GM21360 (cell line): Measurements from ENCODE around the gene SLC44A5.
A peak's percentile ranks its signal among the peaks of the same experiment; 100 is the strongest.
"Not testable (repeated sequence)": the region's sequence is repeated elsewhere in the genome, so short reads cannot be mapped to it uniquely, and the experiment has no call there.

Experiments
- ATAC-seq: cut with Tn5 transposase; IDR thresholded peaks from one replicate; pipeline ENCODE4 v1.9.1; 2021; ENCODE audit warnings: mild to moderate bottlenecking, moderate library complexity; ENCODE audit not compliant: unreplicated experiment

SLC44A5 gene

DNA sequence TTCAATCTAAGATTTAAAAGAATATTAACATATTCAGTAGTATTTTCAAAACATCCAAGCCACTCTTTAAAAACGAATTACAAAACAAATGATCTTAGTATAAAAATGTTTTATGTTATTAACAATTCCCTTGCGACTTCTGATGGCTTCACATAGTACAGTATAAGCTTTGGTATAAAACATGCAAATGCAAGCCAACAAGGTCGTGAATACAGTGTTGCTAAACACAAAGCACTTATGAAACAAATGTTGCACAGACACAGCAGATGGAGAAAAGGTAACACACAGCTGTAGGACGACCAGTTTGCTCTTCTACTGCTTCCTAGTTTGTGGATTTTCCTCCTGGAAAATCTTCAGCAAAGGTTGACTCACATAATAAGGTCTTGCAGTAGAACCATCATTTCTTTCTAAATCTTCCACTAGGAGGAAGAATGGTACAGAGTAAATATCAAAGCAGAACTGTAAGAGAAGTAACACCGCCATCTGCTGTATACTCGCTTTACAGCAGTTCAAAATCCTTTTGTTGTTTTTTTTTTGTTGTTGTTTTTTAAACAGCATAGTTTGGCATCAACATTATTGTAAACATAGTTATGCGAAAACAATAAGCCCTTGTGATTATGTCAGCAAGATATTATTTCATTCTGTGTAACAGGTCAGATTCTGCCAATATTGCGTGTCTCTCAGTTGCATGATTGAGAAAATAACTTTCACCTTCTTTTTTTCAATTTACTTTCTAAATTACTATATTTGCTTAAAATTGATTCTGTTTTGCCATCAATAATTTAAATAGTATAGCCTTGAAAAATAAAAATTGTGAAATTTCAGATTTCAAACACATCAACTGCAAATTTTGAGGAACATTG, 407.3 kb downstream of the SLC44A5 start:
- peak; percentile 94 for ATAC-seq

DNA sequence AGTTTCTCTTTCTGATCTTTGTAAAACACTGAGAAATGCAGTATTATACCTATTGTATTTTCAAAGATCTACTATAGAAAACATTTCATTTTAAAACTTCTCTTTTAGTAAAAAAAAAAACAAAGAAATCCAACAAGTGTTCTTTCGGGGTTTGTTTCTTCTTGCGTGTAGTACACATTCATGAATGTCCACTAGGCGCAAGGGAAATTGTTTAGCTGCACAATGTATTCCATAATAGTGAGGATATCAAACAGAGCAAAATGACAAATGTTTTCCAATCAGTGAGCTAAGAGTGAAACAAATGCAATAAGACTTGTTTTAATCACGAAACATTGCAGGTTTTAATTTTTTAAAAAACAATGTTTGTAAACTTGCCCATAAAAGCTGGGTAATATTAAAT, 408.2 kb downstream of the SLC44A5 start:
- no peak for ATAC-seq

DNA sequence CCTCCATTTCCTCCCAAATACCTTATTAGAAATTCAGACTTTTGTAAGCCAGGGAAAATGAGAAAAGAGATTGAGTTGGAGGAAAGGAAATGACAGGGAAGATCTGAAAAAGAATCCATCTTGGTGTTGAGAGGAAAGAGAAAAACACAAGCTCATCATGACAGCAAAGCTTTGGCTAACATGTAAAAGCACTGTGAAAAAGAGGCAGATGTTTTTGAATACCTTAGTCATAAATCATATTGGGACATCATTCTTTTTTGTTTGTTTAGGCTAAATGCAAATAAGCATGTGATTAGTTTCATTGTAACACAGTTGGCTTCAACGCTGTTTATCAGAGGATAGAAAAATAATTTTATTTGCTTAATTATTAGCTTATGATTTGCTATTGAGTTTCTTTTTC, 412.2 kb downstream of the SLC44A5 start:
- no peak for ATAC-seq

DNA sequence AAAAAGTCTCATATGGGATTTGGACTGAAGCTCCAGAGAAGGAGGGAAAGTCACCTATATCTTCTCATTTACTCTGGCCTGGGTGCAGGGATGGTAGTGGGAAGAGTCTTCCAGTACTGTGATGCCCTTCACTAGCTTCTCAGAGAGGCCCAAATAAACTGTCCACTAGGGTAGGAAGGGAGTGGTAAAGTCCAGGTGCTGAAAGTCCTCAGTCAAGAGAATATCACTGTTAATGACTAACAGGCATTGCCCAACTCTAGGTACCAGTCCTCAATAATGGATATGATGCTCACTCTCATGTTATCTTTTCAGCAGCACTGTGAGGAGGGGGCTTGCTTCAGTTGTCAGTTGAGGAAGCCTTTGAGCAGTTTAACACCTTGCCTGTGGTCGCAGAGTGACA, 412.8 kb downstream of the SLC44A5 start:
- no peak for ATAC-seq

DNA sequence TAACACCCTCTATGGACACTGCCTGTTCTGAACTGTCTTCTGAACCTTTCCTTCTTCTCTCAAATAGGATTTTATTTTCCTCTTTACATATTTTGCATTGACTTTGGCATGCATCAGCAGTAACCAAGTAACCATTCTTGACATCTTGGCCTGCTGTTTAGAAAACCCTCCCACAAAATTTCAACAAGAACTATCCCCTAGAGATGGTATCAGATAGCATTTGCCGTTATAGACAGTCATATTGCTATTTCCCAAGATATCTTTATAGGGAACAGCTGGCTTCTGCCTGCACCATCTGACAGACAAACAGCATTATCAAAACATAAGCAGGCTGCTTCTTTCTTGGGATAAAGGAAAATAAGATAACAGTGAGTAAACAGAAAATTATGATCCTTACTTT, 422.0 kb downstream of the SLC44A5 start:
- no peak for ATAC-seq

DNA sequence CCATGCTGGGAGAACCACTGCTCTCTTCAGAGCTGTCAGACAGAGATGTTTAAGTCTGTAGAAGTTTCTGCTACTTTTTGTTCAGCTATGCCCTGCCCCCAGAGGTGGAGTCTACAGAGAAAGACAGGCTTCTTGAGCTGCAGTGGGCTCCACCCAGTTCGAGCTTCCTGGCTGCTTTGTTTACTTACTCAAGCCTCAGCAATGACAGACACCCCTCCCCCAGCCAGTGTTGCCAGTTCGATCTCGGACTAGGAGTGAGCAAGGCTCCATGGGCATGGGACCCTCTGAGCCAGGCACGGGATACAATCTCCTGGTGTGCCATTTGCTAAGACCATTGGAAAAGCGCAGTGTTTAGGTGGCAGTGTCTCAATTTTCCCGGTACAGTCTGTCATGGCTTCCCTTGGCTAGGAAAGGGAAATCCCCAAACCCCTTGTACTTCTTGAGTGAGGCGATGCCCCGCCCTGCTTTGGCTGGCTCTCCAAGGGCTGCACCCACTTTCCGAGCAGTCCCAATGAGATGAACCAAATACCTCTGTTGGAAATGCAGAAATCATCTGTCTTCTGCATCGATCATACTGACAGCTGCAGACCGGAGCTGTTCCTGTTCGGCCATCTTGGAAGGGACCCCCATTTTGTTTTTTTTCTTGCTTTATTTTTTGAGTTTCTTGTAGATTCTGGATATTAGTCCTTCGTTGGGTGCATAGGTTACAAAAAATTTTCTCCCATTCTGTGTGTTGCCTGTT, 429.5 kb downstream of the SLC44A5 start:
- ATAC-seq = not testable (repeated sequence)

DNA sequence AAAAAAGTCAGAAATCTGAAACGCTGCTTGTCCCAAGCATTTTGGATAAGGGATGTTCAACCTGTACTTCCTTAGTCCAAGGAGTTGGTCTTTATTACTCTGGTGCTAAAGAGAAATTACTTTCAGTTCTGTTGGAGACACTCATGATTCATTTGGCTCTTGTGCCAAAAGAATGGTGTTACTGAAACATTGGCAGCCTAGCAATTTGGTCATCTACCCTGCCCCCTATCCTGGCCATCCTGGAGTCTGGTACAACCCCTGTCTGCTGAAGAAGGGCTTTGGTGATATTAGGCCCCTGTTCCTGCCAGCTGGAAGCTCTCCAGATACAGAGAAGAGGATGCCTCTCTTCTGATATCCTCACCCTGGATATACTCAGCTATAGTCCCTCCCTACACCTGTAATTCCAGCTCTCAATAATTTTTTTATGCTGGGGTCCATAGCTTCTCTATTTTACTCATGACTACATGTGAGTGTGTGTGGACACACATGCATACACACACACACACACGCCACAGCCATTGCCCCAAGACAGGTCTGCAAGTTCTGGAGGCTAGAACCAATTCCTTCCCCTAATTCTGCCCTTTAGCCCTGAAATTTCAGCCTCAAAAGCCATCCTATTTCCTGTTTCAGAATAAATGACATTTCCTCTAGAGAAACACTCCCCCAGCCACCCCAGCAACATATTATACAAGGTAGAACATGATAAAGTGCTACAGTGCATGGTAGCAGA, 436.7 kb downstream of the SLC44A5 start:
- no peak for ATAC-seq

DNA sequence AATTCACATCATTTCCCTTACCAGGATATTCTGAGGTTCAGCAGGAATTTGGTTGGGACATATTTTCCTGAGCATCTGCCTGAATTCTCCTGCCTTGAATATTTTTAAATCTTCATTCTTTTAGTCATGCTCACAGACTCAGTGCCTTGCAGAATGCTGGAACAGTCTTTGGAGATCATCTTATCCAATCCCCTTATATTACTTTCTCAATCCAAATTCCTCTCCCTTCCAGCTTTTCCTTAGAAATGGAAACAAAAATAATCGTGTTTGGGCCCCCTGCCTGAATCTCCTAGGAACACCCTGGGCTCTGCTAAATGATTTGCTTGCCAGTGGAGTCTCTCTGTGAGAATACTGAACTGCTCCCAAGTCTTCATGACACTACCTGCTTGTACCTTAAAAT, 438.4 kb downstream of the SLC44A5 start:
- no peak for ATAC-seq

DNA sequence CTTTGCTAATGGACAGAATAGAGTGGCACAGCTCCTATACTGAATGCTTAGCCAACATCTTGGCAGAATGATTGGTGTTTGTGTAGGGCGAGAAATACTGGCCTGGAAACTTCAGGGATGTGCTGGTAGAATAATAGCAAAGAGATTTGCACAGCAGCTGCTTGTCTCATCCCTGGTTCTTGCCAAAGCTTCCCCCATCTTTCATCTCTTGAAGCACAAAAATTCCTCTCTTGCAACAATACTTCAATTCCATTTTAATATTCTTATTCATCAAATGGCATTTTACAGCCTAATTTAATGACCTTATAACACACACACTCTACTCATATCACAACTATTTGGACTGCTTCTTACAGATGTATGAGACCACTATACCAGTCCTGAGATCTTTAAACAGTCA, 439.0 kb downstream of the SLC44A5 start:
- no peak for ATAC-seq

DNA sequence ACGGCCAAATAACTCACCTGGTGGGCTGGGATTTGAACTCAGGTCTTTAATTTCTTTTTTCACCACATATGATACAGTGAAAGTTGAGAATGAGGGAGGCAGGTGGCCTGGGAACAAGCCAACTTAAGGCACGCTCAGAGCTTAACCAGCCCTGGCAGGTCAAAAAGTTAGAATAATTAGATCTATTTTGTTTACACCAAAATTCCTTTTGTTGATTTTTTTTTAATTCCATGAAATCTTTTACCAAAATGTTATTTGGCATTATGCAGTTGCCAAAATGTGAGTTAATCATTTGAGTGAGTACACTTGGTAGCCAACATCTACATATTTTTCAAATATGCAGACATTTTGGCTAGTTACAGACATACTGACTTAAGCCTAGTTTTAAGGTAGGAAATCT, 439.9 kb downstream of the SLC44A5 start:
- no peak for ATAC-seq

DNA sequence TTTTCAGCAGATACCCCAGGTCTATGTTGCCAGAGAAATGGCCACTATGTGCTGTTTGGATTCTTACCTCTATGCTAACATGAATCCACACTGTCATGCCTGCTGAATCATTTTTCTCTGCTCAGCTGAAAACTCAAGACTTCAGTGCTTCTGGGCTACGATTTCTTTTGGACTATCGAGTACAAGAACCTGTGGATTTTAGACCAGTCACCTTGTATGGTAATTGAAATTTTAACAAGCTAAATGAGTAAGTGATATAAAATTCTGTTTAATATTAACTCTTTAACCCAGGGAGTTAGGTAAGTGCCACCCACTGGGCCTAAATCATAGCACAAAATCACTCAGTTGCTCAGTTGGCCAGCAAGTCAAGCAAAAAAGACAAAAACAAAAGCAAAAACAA, 440.9 kb downstream of the SLC44A5 start:
- ATAC-seq = no peak

DNA sequence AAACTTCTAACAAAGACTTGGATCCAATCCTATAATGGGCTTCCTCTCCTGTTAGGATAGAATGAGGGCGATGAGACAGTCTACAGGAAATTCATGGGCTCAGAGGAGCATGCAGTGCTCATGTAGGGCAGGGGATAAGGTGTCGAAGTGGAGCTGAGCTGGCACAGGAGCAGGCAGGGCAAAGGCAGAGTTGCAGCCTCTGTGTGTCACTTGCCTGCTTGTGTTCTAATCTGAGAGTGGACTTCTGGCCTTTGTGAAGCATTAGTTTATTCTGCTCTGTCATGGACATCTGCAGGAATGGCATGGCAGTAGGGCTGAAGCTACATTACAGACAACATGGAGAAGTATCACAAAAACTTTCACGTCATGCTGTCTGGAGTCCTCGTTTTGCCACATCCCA, 444.1 kb downstream of the SLC44A5 start:
- ATAC-seq = no peak

DNA sequence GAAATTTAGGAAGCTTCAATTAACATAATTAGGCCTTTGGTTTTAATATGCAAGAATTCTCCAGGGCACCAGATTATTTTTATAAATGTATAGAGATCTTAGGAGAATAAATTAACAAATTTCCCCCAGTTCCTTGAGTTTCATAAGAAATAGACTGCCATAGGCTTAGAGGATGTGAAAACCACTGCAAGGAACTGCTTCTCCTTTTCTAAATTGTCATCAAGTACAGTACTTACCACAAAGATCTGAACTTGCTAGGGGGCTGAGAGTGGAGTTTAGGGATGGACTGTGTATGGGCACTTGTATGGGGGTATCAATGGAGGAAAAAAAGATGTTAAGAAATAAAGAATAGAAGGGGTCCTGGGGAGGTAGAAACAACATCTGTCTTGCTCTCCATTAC, 445.6 kb downstream of the SLC44A5 start:
- ATAC-seq = no peak

DNA sequence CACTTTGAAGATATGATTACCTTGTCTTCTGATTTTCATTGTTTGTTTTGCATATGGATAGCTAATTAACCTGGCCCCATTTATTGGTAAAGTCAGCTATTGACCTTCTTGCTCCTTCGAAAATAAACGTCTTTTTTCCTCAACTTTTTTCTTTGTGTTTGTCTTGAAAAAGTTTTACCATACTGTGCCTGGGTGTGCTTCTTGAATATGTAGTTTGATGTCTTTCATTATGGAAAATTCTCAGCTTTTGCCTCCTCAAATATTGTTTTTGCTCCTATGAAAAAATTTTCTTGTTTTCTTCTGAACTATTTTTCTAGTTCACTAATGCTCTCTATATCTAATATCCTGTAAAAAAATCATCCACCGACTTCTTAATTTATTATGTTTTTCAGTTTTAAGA, 451.8 kb downstream of the SLC44A5 start:
- no peak for ATAC-seq
